Measurements from ENCODE around the gene TMCO6. TPM values are rescaled to one million over a fixed set of nuclear protein-coding genes. Genes with fewer than 3 reads are reported as not detected.
A peak's percentile ranks its signal among the peaks of the same experiment; 100 is the strongest.

The TMCO6 gene
- total and polyA plus RNA-seq, 2 of the 8 experiments (the other 6 are each of a cell fraction or from before 2014, with no cell fraction given): 29.0 to 40.9 TPM

GRCh38 chr5:140632366-140633020 is 6.8 kb upstream of the TMCO6 start:
- ChIA-PET CTCF (ENCODE audit: partially characterized antibody) (interaction anchor here (0.6 kb wide), 1 partner anchor 118 kb away, joined by 3 read pairs; no protein-coding TSS in a partner anchor), POLR2A (ENCODE audit: partially characterized antibody) (interaction anchor here (1.1 kb wide), 1 partner anchor 12 kb away, joined by 3 read pairs; no protein-coding TSS in a partner anchor)
- Histone ChIP-seq H3K14ac (ENCODE audit: insufficient read length) (no peak overlapping the region), H3K18ac (ENCODE audit: extremely low read depth, low read length) (no peak overlapping the region), H3K23me2 (ENCODE audit: low read depth, low read length) (no peaks in the 10 kb centered on the region), H3K79me2 (ENCODE audit: control insufficient read depth in 1 of 2, insufficient read depth in 2 of 2, low read length in 2 of 2) (no peaks in the 10 kb centered on the region), H4K5ac (ENCODE audit: insufficient read length, low read depth, low read length) (no peak overlapping the region), H3K27me3 (replicated peaks in 1 of 4; ENCODE audit: control insufficient read depth in 3 of 4, extremely low read depth in 1 of 4, insufficient read depth in 3 of 4, low read length in 3 of 4) (no peaks in the 10 kb centered on the region), H2BK120ac (replicated peaks; ENCODE audit: low read depth, low read length) (no peak overlapping the region), H4K20me1 (replicated peaks in 1 of 2; ENCODE audit: control insufficient read depth in 1 of 2, insufficient read depth in 2 of 2, low read length in 2 of 2) (no peaks in the 10 kb centered on the region), H2BK20ac (ENCODE audit: low read length) (no peak overlapping the region), H2AFZ (ENCODE audit: low read length) (no peak overlapping the region), H3K9ac (replicated peaks in 1 of 4; ENCODE audit: extremely low read depth in 1 of 4, low read depth in 3 of 4, low read length in 3 of 4) (no peak overlapping the region), H2BK12ac (ENCODE audit: low read depth, low read length) (no peak overlapping the region), H3K4me2 (ENCODE audit: insufficient read depth in 1 of 2, low read depth in 2 of 2, low read length in 2 of 2) (no peak overlapping the region), H3K9me3 (ENCODE audit: insufficient read depth in 2 of 2, low read depth in 1 of 2, low read length in 1 of 2) (peaks cover 18 to 30% of the 10 kb centered on the region in 2 experiments; a peak in 3 of 4 replicates), H3K27ac (ENCODE audit: low read depth, low read length) (no peak overlapping the region), H3K36me3 (ENCODE audit: control insufficient read depth in 2 of 4, insufficient read depth in 4 of 4, low read length in 3 of 4) (no peaks in the 10 kb centered on the region), H3K79me1 (ENCODE audit: low read depth, low read length) (no peaks in the 10 kb centered on the region), H3K4ac (replicated peaks; ENCODE audit: insufficient read length, low read depth, low read length) (no peak overlapping the region), H3K23ac (ENCODE audit: insufficient read length) (no peak overlapping the region), H2AK5ac (ENCODE audit: low read depth, low read length) (no peak overlapping the region), H3K4me3 (ENCODE audit: extremely low read depth in 1 of 4, insufficient read depth in 2 of 4, low read depth in 3 of 4, low read length in 4 of 4) (no peak overlapping the region), H2BK5ac (ENCODE audit: low read depth, low read length) (no peak overlapping the region), H3K56ac (replicated peaks; ENCODE audit: insufficient read length, low read depth, low read length) (no peak overlapping the region), H3K4me1 (replicated peaks in 1 of 4; ENCODE audit: control insufficient read depth in 3 of 4, insufficient read depth in 4 of 4, low read length in 3 of 4) (peaks cover 0 to 2% (median 0%) of the 10 kb centered on the region in 4 experiments; a peak in 1 of 7 replicates), H4K91ac (replicated peaks; ENCODE audit: insufficient read length, low read length) (no peak overlapping the region), H4K8ac (ENCODE audit: extremely low read depth, insufficient read depth, low read length) (peak overlapping the region; percentile 80), H2BK15ac (ENCODE audit: low read length) (no peak overlapping the region)
- TF ChIP-seq SIRT6 (IDR thresholded peaks at IDR 0.05; ENCODE audit: low read length): no peak
- TF ChIP-seq KDM5A (IDR thresholded peaks at IDR 0.05; ENCODE audit: low read length): no peak
- TF ChIP-seq EZH2 (IDR thresholded peaks at IDR 0.05; ENCODE audit: low read depth, low read length, severe bottlenecking): no peak
- TF ChIP-seq YY1 (IDR thresholded peaks at IDR 0.05; ENCODE audit: low read depth, low read length): no peak
- TF ChIP-seq SP2 (IDR thresholded peaks at IDR 0.05; ENCODE audit: low read length): no peak
- TF ChIP-seq CBX5 (IDR thresholded peaks at IDR 0.05; ENCODE audit: low read depth, low read length): no peak
- no peak for TF ChIP-seq TAF1 (IDR thresholded peaks at IDR 0.05; ENCODE audit: low read depth, low read length)
- no peak for TF ChIP-seq KDM1A (IDR thresholded peaks at IDR 0.05; ENCODE audit: borderline replicate concordance, low read length)
- TF ChIP-seq USF2 (IDR thresholded peaks at IDR 0.05; ENCODE audit: low read length): no peak
- DNase-seq (ENCODE audit: low read depth in 1 of 2, low spot score in 2 of 2): no peak
- no peak for FAIRE-seq
- 90% methylated on average over 37 of the region's 51 CpGs; no CpG with 5 or more reads in 1 of the 2 experiments for WGBS, 2 experiments (ENCODE audit: extremely low coverage in 1 of 2, insufficient coverage in 1 of 2, insufficient read length in 1 of 2, insufficient replicate concordance in 2 of 2, low coverage in 1 of 2, low lambda C conversion rate in 2 of 2, missing lambda C conversion rate in 1 of 2)

Data from H1 (cell line).